Peyer's patch (tissue), 4 donors: ENCODE measurements around the gene OPRL1.

ENCODE experiments used
- CTCF ChIP-seq, 6 experiments: fragments of 450-650 bp in 4 of 6; fragments of 200-600 bp in 2 of 6; sonication (generic) in 1 of 6; IDR thresholded peaks; one replicate each; pipeline ENCODE4 v1.5.1; 2017 to 2019; ENCODE audit warnings: antibody characterized with exemption in 6 of 6, mild to moderate bottlenecking in 3 of 6, moderate library complexity in 1 of 6
- POLR2A ChIP-seq, 2 donors: fragments of 450-650 bp; IDR thresholded peaks; one replicate each; pipeline ENCODE4 v1.5.1; 2017; ENCODE audit warnings: antibody characterized with exemption in 2 of 2, mild to moderate bottlenecking in 2 of 2, moderate library complexity in 2 of 2

GRCh38 chr20:64086801-64087200 lies 6.9 kb downstream of the OPRL1 start:
- no peak for TF ChIP-seq POLR2A (IDR thresholded peaks at IDR 0.05)
- no peak for TF ChIP-seq CTCF (IDR thresholded peaks at IDR 0.05)
